Measurements from ENCODE around the gene NTSR2. TPM values are rescaled to one million over a fixed set of nuclear protein-coding genes. Genes with fewer than 3 reads are reported as not detected.

The NTSR2 gene
- total and polyA plus RNA-seq, 2 of the 8 experiments (the other 6 are each of a cell fraction or from before 2014, with no cell fraction given): 0.05 TPM; not detected in 1

DNA sequence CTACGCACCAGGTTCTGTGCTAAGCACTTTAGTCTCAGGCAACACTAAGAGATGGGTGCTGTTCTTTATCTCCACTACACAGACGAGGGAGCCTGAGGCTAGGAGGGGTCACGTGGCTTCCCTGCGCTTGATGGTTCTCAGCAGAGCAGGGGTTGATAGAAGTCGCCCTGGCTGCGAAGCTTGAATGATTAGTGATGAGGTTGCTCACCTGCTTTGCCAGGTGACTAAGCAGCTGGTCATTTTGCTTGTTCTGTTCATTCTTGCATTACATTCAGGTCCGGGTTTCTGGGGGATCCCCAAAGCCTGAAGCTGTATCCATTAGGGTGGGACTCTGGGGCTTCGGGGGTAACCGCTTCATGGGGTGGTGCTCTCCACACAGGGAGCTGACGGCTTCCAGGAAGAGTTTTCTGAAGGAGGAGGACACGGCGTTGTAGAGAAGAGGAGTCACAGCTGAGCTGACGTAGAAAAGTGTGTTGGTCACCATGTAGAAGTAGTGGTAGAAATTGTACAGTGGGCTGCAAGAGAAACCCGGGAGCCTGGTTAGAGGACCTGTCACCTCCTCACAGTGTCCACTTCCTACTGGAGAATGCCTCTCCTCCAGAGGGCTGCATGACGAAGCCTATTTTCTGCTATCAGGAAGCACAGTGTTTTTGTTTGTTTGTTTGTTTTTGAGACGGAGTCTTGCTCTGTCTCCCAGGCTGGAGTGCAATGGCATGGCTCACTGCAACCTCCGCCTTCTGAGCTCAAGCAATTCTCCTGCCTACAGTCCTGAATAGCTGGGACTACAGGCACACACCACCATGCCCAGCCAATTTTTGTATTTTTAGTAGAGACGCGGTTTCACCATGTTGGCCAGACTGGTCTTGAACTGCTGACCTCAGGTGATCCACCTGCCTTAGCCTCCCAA is 11.5 kb downstream of the NTSR2 start (continued):
- TF ChIP-seq, protein P1, sequence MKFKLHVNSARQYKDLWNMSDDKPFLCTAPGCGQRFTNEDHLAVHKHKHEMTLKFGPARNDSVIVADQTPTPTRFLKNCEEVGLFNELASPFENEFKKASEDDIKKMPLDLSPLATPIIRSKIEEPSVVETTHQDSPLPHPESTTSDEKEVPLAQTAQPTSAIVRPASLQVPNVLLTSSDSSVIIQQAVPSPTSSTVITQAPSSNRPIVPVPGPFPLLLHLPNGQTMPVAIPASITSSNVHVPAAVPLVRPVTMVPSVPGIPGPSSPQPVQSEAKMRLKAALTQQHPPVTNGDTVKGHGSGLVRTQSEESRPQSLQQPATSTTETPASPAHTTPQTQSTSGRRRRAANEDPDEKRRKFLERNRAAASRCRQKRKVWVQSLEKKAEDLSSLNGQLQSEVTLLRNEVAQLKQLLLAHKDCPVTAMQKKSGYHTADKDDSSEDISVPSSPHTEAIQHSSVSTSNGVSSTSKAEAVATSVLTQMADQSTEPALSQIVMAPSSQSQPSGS (IDR thresholded peaks at IDR 0.05; ENCODE audit: low read length): no peak
- no peak for TF ChIP-seq JUND (IDR thresholded peaks at IDR 0.05; ENCODE audit: low read length)
- TF ChIP-seq BACH1 (IDR thresholded peaks at IDR 0.05; ENCODE audit: low read length): no peak
- no peak for TF ChIP-seq EP300 (IDR thresholded peaks at IDR 0.05; ENCODE audit: borderline replicate concordance in 1 of 2, low read depth in 2 of 2, low read length in 2 of 2)
- TF ChIP-seq, protein P2, sequence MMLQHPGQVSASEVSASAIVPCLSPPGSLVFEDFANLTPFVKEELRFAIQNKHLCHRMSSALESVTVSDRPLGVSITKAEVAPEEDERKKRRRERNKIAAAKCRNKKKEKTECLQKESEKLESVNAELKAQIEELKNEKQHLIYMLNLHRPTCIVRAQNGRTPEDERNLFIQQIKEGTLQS (IDR thresholded peaks at IDR 0.05; ENCODE audit: insufficient read depth, low read depth, low read length): no peak
- TF ChIP-seq NRF1 (IDR thresholded peaks at IDR 0.05; ENCODE audit: low read depth, low read length): no peak
